HG03432 (cell line): ENCODE measurements around the gene MIOX.

ENCODE experiments used
- ATAC-seq: cut with Tn5 transposase; IDR thresholded peaks from one replicate; pipeline ENCODE4 v1.9.1; 2021; ENCODE audit warnings: mild to moderate bottlenecking, moderate library complexity; ENCODE audit not compliant: unreplicated experiment

The MIOX gene

GRCh38 chr22:50486561-50487289 lies at the start of gene MIOX:
Gene MIOX, plus strand, starts transcription at chr22:50486859. Its CDS starts 39 bp downstream, at chr22:50486898.
- ATAC-seq = no peak

GRCh38 chr22:50437511-50438304 lies 49.0 kb upstream of the MIOX start:
- no peak for ATAC-seq

- ATAC-seq = no peak
Observed at GRCh38 chr22:50438305-50439275, 48.1 kb upstream of the MIOX start.

GRCh38 chr22:50439314-50439870 lies 47.3 kb upstream of the MIOX start:
- ATAC-seq = no peak

GRCh38 chr22:50439871-50440331 lies 46.8 kb upstream of the MIOX start:
- no peak for ATAC-seq

GRCh38 chr22:50440544-50441249 lies 46.0 kb upstream of the MIOX start:
- ATAC-seq = no peak

- no peak for ATAC-seq
Observed at GRCh38 chr22:50441428-50441993, 45.1 kb upstream of the MIOX start.

- ATAC-seq = no peak
Observed at GRCh38 chr22:50443197-50443596, 43.5 kb upstream of the MIOX start.

GRCh38 chr22:50443801-50444625 lies 42.6 kb upstream of the MIOX start:
- no peak for ATAC-seq

- ATAC-seq = no peak
Observed at GRCh38 chr22:50444663-50445062, 42.0 kb upstream of the MIOX start.

GRCh38 chr22:50445071-50445879 lies 41.4 kb upstream of the MIOX start:
- ATAC-seq = no peak

GRCh38 chr22:50445880-50446707 lies 40.6 kb upstream of the MIOX start:
- ATAC-seq = no peak

GRCh38 chr22:50446708-50447575 lies 39.7 kb upstream of the MIOX start:
- ATAC-seq = no peak

- ATAC-seq = no peak
Observed at GRCh38 chr22:50447576-50448551, 38.8 kb upstream of the MIOX start.

- ATAC-seq = no peak
Observed at GRCh38 chr22:50452649-50453048, 34.0 kb upstream of the MIOX start.
